Measurements from ENCODE around the gene KRT33B.

DNA sequence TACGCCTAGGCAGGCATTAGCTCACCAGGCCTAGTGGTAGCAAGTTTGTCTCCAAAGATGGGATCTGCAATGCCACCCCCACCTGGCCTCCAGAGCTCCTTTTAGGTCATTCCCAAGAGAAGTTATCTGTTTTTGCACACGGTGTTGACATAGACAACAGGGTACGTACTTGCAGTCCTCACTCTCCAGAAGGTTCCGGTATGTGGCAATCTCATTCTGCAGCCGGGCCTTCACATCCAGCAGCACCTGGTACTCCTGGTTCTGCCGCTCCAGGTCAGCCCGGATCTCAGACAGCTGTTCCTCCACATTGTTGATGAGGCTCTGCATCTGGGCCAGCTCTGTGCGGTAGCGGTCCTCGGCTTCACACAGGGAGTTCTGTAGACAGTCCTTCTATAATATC lies 37.6 kb upstream of the KRT33B start:
- TF ChIP-seq, protein P1, sequence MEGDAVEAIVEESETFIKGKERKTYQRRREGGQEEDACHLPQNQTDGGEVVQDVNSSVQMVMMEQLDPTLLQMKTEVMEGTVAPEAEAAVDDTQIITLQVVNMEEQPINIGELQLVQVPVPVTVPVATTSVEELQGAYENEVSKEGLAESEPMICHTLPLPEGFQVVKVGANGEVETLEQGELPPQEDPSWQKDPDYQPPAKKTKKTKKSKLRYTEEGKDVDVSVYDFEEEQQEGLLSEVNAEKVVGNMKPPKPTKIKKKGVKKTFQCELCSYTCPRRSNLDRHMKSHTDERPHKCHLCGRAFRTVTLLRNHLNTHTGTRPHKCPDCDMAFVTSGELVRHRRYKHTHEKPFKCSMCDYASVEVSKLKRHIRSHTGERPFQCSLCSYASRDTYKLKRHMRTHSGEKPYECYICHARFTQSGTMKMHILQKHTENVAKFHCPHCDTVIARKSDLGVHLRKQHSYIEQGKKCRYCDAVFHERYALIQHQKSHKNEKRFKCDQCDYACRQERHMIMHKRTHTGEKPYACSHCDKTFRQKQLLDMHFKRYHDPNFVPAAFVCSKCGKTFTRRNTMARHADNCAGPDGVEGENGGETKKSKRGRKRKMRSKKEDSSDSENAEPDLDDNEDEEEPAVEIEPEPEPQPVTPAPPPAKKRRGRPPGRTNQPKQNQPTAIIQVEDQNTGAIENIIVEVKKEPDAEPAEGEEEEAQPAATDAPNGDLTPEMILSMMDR (IDR thresholded peaks at IDR 0.05; ENCODE audit: insufficient read depth, low read length, poor library complexity, severe bottlenecking) = no peak
- no peak for TF ChIP-seq EZH2phosphoT487 (conservative IDR thresholded peaks at IDR 0.05; ENCODE audit: low read length)

All from SU-DHL-6 (cell line).